ENCODE measurements around the gene PDS5A.
"Not testable (repeated sequence)": the region's sequence is repeated elsewhere in the genome, so short reads cannot be mapped to it uniquely, and the experiment has no call there.

The PDS5A gene

GRCh38 chr4:39950861-39951481 lies 26.7 kb downstream of the PDS5A start:
- no peak for DNase-seq

GRCh38 chr4:39947963-39948362 lies 29.7 kb downstream of the PDS5A start:
- DNase-seq = no peak

GRCh38 chr4:39947417-39947816 lies 30.3 kb downstream of the PDS5A start:
- no peak for DNase-seq

- DNase-seq = not testable (repeated sequence)
Measured at GRCh38 chr4:39944245-39944644, 33.5 kb downstream of the PDS5A start.

GRCh38 chr4:39942507-39942906 lies 35.2 kb downstream of the PDS5A start:
- no peak for DNase-seq

- no peak for DNase-seq
Measured at GRCh38 chr4:39941682-39942217, 36.0 kb downstream of the PDS5A start.

GRCh38 chr4:39937683-39938268 lies 39.9 kb downstream of the PDS5A start:
- DNase-seq = no peak

- no peak for DNase-seq
Measured at GRCh38 chr4:39936565-39937418, 40.9 kb downstream of the PDS5A start.

- DNase-seq = no peak
Measured at GRCh38 chr4:39933671-39934590, 43.8 kb downstream of the PDS5A start.

- DNase-seq = peak; percentile 16 to 29
Measured at GRCh38 chr4:39932776-39933402, 44.8 kb downstream of the PDS5A start.

GRCh38 chr4:39931441-39931901 lies 46.2 kb downstream of the PDS5A start:
- no peak for DNase-seq

- no peak for DNase-seq
Measured at GRCh38 chr4:39928538-39928937, 49.2 kb downstream of the PDS5A start.

GRCh38 chr4:39924014-39924413 lies 53.7 kb downstream of the PDS5A start:
- no peak for DNase-seq

- no peak for DNase-seq
Measured at GRCh38 chr4:39922399-39922798, 55.3 kb downstream of the PDS5A start.

GRCh38 chr4:39913471-39913870 lies 64.2 kb downstream of the PDS5A start:
- DNase-seq = no peak

- no peak for DNase-seq
Measured at GRCh38 chr4:39910064-39910463, 67.6 kb downstream of the PDS5A start.

- no peak for DNase-seq
Measured at GRCh38 chr4:39908284-39908683, 69.4 kb downstream of the PDS5A start.

GRCh38 chr4:39905656-39906055 lies 72.1 kb downstream of the PDS5A start:
- no peak for DNase-seq

- DNase-seq = not testable (repeated sequence)
Measured at GRCh38 chr4:39905019-39905418, 72.7 kb downstream of the PDS5A start.

GRCh38 chr4:39900966-39901365 lies 76.7 kb downstream of the PDS5A start:
- DNase-seq = no peak

- DNase-seq = no peak
Measured at GRCh38 chr4:39899291-39899690, 78.4 kb downstream of the PDS5A start.

GRCh38 chr4:39898015-39898414 lies 79.7 kb downstream of the PDS5A start:
- no peak for DNase-seq

All from inflammatory macrophage treated with lipopolysaccharide for 1 hour (primary cell).